Loucy (cell line): ENCODE measurements around the gene BTNL8.

ENCODE experiments used
- EZH2phosphoT487 ChIP-seq: fragments of 200-600 bp; IDR thresholded peaks from 2 replicates; pipeline ENCODE4 v1.6.1; 2018; ENCODE audit warnings: antibody characterized with exemption, mild to moderate bottlenecking, moderate library complexity, borderline replicate concordance
- TF ChIP-seq, protein P1 (sequence below): fragments of 200-600 bp; sonication (generic); conservative IDR thresholded peaks from 2 replicates; pipeline ENCODE4 v1.5.1; 2014; ENCODE audit warnings: mild to moderate bottlenecking, antibody characterized with exemption, low read length

DNA sequence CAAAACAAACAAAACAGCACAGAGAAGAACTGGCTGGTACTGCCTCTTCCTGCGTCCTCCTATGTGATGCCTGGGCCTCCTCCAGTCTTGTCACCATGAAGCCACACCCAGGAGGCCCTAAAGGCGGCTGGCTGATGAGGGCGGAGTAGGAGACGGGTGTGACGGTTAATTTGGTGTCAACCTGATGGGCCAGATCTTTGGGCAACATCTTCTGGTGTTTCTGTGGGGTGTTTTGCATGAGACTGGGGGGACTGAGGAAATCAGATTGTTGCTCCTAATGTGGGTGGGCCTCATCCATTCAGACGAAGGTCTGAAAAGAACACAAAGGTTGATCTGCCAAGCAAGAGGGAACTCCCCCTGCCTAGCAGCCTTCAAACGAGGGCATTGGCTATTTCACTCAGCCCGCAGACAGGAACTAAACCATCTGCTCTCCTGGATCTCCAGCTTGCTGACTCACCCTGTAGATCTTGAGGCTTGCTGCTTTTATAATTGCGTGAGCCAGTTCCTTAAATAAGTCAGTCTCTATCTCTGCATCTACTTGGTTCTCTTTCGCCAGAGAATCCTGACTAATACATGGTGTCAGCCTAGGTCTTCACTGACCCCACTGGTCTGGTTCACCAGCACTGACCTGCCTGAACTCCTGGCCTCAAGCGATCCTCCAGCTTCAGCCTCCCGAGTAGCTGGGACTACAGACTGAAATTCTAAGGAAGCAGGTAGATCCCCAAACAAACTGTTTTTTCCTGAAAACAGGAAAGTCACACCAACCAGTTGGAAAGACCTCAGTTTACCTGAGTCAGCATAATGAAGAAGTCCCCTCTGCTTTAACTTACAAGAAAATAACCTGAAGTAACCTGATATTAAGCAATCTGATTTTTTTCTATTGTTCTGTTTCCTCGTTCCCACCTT lies 25.1 kb upstream of the BTNL8 start:
- TF ChIP-seq, protein P1, sequence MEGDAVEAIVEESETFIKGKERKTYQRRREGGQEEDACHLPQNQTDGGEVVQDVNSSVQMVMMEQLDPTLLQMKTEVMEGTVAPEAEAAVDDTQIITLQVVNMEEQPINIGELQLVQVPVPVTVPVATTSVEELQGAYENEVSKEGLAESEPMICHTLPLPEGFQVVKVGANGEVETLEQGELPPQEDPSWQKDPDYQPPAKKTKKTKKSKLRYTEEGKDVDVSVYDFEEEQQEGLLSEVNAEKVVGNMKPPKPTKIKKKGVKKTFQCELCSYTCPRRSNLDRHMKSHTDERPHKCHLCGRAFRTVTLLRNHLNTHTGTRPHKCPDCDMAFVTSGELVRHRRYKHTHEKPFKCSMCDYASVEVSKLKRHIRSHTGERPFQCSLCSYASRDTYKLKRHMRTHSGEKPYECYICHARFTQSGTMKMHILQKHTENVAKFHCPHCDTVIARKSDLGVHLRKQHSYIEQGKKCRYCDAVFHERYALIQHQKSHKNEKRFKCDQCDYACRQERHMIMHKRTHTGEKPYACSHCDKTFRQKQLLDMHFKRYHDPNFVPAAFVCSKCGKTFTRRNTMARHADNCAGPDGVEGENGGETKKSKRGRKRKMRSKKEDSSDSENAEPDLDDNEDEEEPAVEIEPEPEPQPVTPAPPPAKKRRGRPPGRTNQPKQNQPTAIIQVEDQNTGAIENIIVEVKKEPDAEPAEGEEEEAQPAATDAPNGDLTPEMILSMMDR = no peak
- TF ChIP-seq EZH2phosphoT487 = no peak
